Measurements from ENCODE around the gene KIF3C. TPM values are rescaled to one million over a fixed set of nuclear protein-coding genes. Genes with fewer than 3 reads are reported as not detected.

KIF3C gene
- total and polyA plus RNA-seq, 9 of the 15 experiments (the other 6 are each of a cell fraction or from before 2014, with no cell fraction given) = 0.69 to 6.7 (median 3.3) TPM

- H3K9me3 ChIP-seq (replicated peaks; ENCODE audit: control insufficient read depth, insufficient read depth, low read depth, low read length) = no peaks in the 10 kb centered on the region
- TF ChIP-seq TEAD4 (IDR thresholded peaks at IDR 0.05; ENCODE audit: low read length) = no peak
- TF ChIP-seq TEAD4 (CRISPR knock-in tag; IDR thresholded peaks at IDR 0.05; ENCODE audit: borderline replicate concordance) = no peak
- TF ChIP-seq ZNF311 (CRISPR knock-in tag; IDR thresholded peaks at IDR 0.05) = no peak
- TF ChIP-seq ID3 (CRISPR knock-in tag; IDR thresholded peaks at IDR 0.05) = no peak
- no peak for TF ChIP-seq ID3 (tag; IDR thresholded peaks at IDR 0.05)
- TF ChIP-seq NFE2 (IDR thresholded peaks at IDR 0.05; ENCODE audit: low read depth) = no peak
- TF ChIP-seq ZBTB26 (CRISPR knock-in tag; IDR thresholded peaks at IDR 0.05) = no peak
- no peak for TF ChIP-seq LEF1 (IDR thresholded peaks at IDR 0.05)
- TF ChIP-seq PTRF (tag; IDR thresholded peaks at IDR 0.05) = no peak
- TF ChIP-seq BRF1 (IDR thresholded peaks at IDR 0.05; ENCODE audit: borderline replicate concordance, extremely low read depth, insufficient read length) = no peak
- no peak for TF ChIP-seq ZNF212 (CRISPR knock-in tag; IDR thresholded peaks at IDR 0.05)
- no peak for TF ChIP-seq BDP1 (IDR thresholded peaks at IDR 0.05; ENCODE audit: insufficient read depth, insufficient read length)
- TF ChIP-seq, protein P1, sequence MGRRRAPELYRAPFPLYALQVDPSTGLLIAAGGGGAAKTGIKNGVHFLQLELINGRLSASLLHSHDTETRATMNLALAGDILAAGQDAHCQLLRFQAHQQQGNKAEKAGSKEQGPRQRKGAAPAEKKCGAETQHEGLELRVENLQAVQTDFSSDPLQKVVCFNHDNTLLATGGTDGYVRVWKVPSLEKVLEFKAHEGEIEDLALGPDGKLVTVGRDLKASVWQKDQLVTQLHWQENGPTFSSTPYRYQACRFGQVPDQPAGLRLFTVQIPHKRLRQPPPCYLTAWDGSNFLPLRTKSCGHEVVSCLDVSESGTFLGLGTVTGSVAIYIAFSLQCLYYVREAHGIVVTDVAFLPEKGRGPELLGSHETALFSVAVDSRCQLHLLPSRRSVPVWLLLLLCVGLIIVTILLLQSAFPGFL (CRISPR knock-in tag; IDR thresholded peaks at IDR 0.05) = no peak
- DNase-seq (ENCODE audit: extremely low read depth in 1 of 4, low spot score in 3 of 4) = no peak
- in situ Hi-C loops (cut with MboI) = loop anchor here (10.0 kb wide), 1 partner anchor 524 kb away; no protein-coding TSS in a partner anchor
- no peak overlapping the region for H3K4me3 ChIP-seq
- H3K27me3 ChIP-seq (ENCODE audit: control insufficient read depth in 2 of 2, insufficient read depth in 2 of 2, low read length in 2 of 2) = no peaks in the 10 kb centered on the region
- 80% methylated on average over 4 of the region's 4 CpGs for WGBS (ENCODE audit: insufficient coverage, low coverage, missing lambda C conversion rate)
- no peaks in the 10 kb centered on the region; a peak in 1 of 5 replicates for H3K4me1 ChIP-seq (replicated peaks in 1 of 2; ENCODE audit: control insufficient read depth in 2 of 2, insufficient read depth in 2 of 2, low read length in 2 of 2)
- no peaks in the 10 kb centered on the region for H3K9me1 ChIP-seq (ENCODE audit: control insufficient read depth, insufficient read depth, low read length)
- H4K20me1 ChIP-seq (replicated peaks; ENCODE audit: control insufficient read depth, insufficient read depth, low read length) = no peaks in the 10 kb centered on the region
- no peak for FAIRE-seq
- no peak overlapping the region for H2AFZ ChIP-seq (ENCODE audit: low read depth, low read length)
- no peaks in the 10 kb centered on the region for H3K36me3 ChIP-seq (ENCODE audit: control insufficient read depth, insufficient read depth, low read length)
- intact Hi-C loops (cut with micrococcal nuclease) = no loop called here
- ChIA-PET CTCF (ENCODE audit: low intra/inter-chr PET ratio) (no interaction called here), POLR2A (interaction anchor here (1.2 kb wide), 1 partner anchor 18 kb away, joined by 3 read pairs; no protein-coding TSS in a partner anchor)
- ATAC-seq = no peak
- no peaks in the 10 kb centered on the region for H3K79me2 ChIP-seq (ENCODE audit: control insufficient read depth, insufficient read depth, low read length)
- H3K9ac ChIP-seq (ENCODE audit: insufficient read depth in 1 of 2, low read depth in 2 of 2, low read length in 2 of 2) = no peak overlapping the region
- H3K27ac ChIP-seq (ENCODE audit: extremely low read depth, low read depth, low read length) = no peak overlapping the region
- BruUV-seq (replicated peaks) = no TSS peak
- H3K4me2 ChIP-seq (ENCODE audit: insufficient read depth, low read length) = no peak overlapping the region
Measured at GRCh38 chr2:25941042-25941441, 41.3 kb downstream of the KIF3C start.
